Activated naive CD4-positive, alpha-beta T cell treated with anti-CD3 and anti-CD28 coated beads for 36 hours (primary cell): ENCODE results near the gene CFAP221. TPM values are rescaled to one million over a fixed set of nuclear protein-coding genes. Genes with fewer than 3 reads are reported as not detected.

Experiments
- CTCF ChIA-PET: fragments of 350-600 bp; sonication (Branson Sonifier 250); formaldehyde crosslinking; loops from one replicate; lab custom pipeline; 2021; ENCODE audit warnings: antibody characterized with exemption; lab: Charles Lee
- DNase-seq: peaks from one replicate; pipeline ENCODE4 v3.0.0-alpha.2; 2020
- H3K27ac Mint-ChIP-seq: one replicate; pipeline ENCODE4 v1.8.0; 2021; ENCODE audit warnings: mild to moderate bottlenecking, mixed read lengths
- H3K27me3 Mint-ChIP-seq: one replicate; pipeline ENCODE4 v1.8.0; 2021; ENCODE audit warnings: low read depth, mixed read lengths
- H3K36me3 Mint-ChIP-seq: one replicate; pipeline ENCODE4 v1.8.0; 2021; ENCODE audit warnings: low read depth, mixed read lengths
- H3K4me1 Mint-ChIP-seq: one replicate; pipeline ENCODE4 v1.8.0; 2021; ENCODE audit warnings: low read depth, mixed read lengths
- H3K4me3 Mint-ChIP-seq: one replicate; pipeline ENCODE4 v1.8.0; 2021; ENCODE audit warnings: mild to moderate bottlenecking, moderate library complexity, mixed read lengths
- H3K9me3 Mint-ChIP-seq: one replicate; pipeline ENCODE4 v1.8.0; 2021; ENCODE audit warnings: mixed read lengths
- intact Hi-C: fragments of 100-400 bp; cut with micrococcal nuclease; formaldehyde crosslinking; loops from one replicate; pipeline ENCODE4 v1.15.1; 2023
- total RNA-seq, 2 experiments: library from RNA; stranded (reverse); gene quantifications; one replicate each; pipeline ENCODE4 v1.2.3, GENCODE V29; 2021

The CFAP221 gene
- total RNA-seq, 2 experiments from 2014 or later: not detected

DNA sequence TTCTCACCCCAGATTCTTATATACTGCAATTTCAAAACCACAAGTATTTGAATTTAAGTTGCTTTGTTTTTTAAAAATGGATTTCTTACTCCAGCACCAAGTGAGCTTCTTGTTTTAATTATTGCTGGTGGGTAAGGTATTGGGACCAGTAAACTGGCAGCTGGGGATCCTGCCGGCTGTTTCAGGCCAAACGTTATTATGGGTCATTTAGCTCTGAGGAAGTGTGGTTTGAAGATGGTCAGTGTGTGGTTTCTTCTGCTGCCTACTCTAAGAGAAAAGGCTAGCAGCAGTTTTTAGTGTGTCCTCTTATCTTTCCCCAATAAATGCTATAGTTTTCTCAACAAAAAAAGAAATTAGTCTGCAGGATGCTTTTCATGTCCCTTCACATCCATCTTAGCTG, 30.6 kb downstream of the CFAP221 start:
- H3K27ac Mint-ChIP-seq: no peak overlapping the region
- no peaks in the 10 kb centered on the region for H3K4me1 Mint-ChIP-seq
- H3K4me3 Mint-ChIP-seq: no peak overlapping the region
- H3K27me3 Mint-ChIP-seq: peaks cover 10% of the 10 kb centered on the region
- no peaks in the 10 kb centered on the region for H3K36me3 Mint-ChIP-seq
- DNase-seq: no peak
- CTCF ChIA-PET: no interaction called here
- intact Hi-C loops: no loop called here
- H3K9me3 Mint-ChIP-seq: peaks cover 4% of the 10 kb centered on the region

GRCh38 chr2:119575439-119575838, 31.2 kb downstream of the CFAP221 start:
- CTCF ChIA-PET: no interaction called here
- intact Hi-C loops: no loop called here
- DNase-seq: no peak
- H3K27me3 Mint-ChIP-seq: peaks cover 10% of the 10 kb centered on the region
- H3K9me3 Mint-ChIP-seq: peaks cover 4% of the 10 kb centered on the region
- no peak overlapping the region for H3K27ac Mint-ChIP-seq
- no peaks in the 10 kb centered on the region for H3K4me1 Mint-ChIP-seq
- H3K36me3 Mint-ChIP-seq: no peaks in the 10 kb centered on the region
- no peak overlapping the region for H3K4me3 Mint-ChIP-seq

- CTCF ChIA-PET: no interaction called here
- no peak for DNase-seq
- Mint-ChIP-seq H3K9me3 (peaks cover 11% of the 10 kb centered on the region), H3K4me3 (no peak overlapping the region), H3K36me3 (no peaks in the 10 kb centered on the region), H3K27ac (no peak overlapping the region), H3K27me3 (peaks cover 5% of the 10 kb centered on the region), H3K4me1 (no peaks in the 10 kb centered on the region)
- intact Hi-C loops: no loop called here
Observed at GRCh38 chr2:119579424-119580295, 35.4 kb downstream of the CFAP221 start.

DNA sequence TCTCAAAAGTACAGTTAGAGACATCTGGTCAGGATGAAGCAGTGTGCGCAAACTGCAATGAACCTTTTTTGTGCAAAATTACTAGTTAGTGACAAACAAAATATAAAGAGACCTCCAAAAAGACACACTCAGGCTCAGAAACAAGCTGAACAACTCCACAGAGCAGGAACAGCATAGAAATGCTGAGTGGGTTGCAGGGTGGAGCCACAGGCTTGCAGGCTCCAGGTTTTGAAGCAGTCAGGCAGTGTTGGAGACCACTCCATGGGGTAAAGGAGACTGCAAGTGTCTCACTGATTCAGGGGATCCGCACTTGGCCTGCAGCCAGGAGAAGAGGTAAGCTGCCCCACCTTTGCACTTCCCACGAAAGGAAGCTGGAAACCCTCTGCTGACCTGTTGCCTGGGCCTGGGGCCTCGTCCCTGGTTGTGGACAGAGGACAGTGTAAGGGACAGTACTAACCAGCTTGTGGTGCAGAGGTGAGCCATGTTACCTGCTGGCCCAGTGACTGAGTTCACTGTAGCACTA, 36.4 kb downstream of the CFAP221 start:
- Mint-ChIP-seq H3K36me3 (no peaks in the 10 kb centered on the region), H3K9me3 (peaks cover 11% of the 10 kb centered on the region), H3K4me1 (no peaks in the 10 kb centered on the region), H3K27ac (no peak overlapping the region), H3K27me3 (peaks cover 5% of the 10 kb centered on the region), H3K4me3 (no peak overlapping the region)
- no peak for DNase-seq
- intact Hi-C loops: no loop called here
- CTCF ChIA-PET: no interaction called here

- CTCF ChIA-PET: interaction anchor here (0.8 kb wide), 1 partner anchor 88 kb away, joined by 3 read pairs; no protein-coding TSS in a partner anchor
- intact Hi-C loops: no loop called here
- Mint-ChIP-seq H3K4me3 (no peak overlapping the region), H3K27ac (no peak overlapping the region), H3K4me1 (no peaks in the 10 kb centered on the region), H3K9me3 (peaks cover 7% of the 10 kb centered on the region), H3K27me3 (peaks cover 9% of the 10 kb centered on the region), H3K36me3 (no peaks in the 10 kb centered on the region)
- DNase-seq: no peak
Observed at GRCh38 chr2:119583291-119583690, 39.0 kb downstream of the CFAP221 start.

- H3K9me3 Mint-ChIP-seq: peaks cover 7% of the 10 kb centered on the region
- intact Hi-C loops: no loop called here
- no peaks in the 10 kb centered on the region for H3K36me3 Mint-ChIP-seq
- H3K4me1 Mint-ChIP-seq: no peaks in the 10 kb centered on the region
- no peak for DNase-seq
- no peak overlapping the region for H3K4me3 Mint-ChIP-seq
- no peak overlapping the region for H3K27ac Mint-ChIP-seq
- CTCF ChIA-PET: no interaction called here
- H3K27me3 Mint-ChIP-seq: peaks cover 9% of the 10 kb centered on the region
Observed at GRCh38 chr2:119584469-119584868, 40.2 kb downstream of the CFAP221 start.

- no peak overlapping the region for H3K27ac Mint-ChIP-seq
- H3K4me1 Mint-ChIP-seq: no peaks in the 10 kb centered on the region
- DNase-seq: no peak
- peaks cover 7% of the 10 kb centered on the region for H3K9me3 Mint-ChIP-seq
- no peak overlapping the region for H3K4me3 Mint-ChIP-seq
- H3K36me3 Mint-ChIP-seq: no peaks in the 10 kb centered on the region
- CTCF ChIA-PET: no interaction called here
- H3K27me3 Mint-ChIP-seq: peaks cover 17% of the 10 kb centered on the region
- intact Hi-C loops: no loop called here
Observed at GRCh38 chr2:119586085-119586484, 41.8 kb downstream of the CFAP221 start.

DNA sequence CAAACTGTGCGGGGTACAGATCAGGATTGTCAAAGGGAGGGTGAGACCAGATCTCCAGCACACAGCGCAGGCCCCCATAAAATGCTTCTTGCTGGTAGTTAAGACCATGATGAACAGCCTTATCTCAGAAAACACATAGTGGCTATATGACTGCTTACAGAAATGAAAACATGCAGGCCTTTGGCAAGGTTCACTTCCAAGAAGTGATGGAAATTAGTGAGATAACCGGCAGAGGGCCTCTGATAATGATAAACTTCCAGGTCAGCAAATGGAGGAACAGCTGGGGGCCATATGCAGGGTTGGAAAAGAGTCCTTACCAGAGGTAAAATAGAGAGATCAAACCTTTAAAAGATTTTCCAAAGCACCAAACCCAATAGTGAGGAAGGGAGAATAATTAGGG, 46.6 kb downstream of the CFAP221 start:
- Mint-ChIP-seq H3K36me3 (no peaks in the 10 kb centered on the region), H3K4me1 (no peaks in the 10 kb centered on the region), H3K9me3 (no peaks in the 10 kb centered on the region), H3K4me3 (no peak overlapping the region), H3K27me3 (peaks cover 16% of the 10 kb centered on the region), H3K27ac (no peak overlapping the region)
- CTCF ChIA-PET: no interaction called here
- intact Hi-C loops: no loop called here
- no peak for DNase-seq

- intact Hi-C loops: no loop called here
- no peak overlapping the region for H3K27ac Mint-ChIP-seq
- H3K4me3 Mint-ChIP-seq: no peak overlapping the region
- H3K9me3 Mint-ChIP-seq: no peaks in the 10 kb centered on the region
- no peaks in the 10 kb centered on the region for H3K36me3 Mint-ChIP-seq
- CTCF ChIA-PET: no interaction called here
- H3K4me1 Mint-ChIP-seq: no peaks in the 10 kb centered on the region
- H3K27me3 Mint-ChIP-seq: peaks cover 14% of the 10 kb centered on the region
- no peak for DNase-seq
Observed at GRCh38 chr2:119591523-119591922, 47.3 kb downstream of the CFAP221 start.

GRCh38 chr2:119592436-119592835, 48.2 kb downstream of the CFAP221 start:
- Mint-ChIP-seq H3K36me3 (no peaks in the 10 kb centered on the region), H3K27ac (no peak overlapping the region), H3K4me1 (no peaks in the 10 kb centered on the region), H3K4me3 (no peak overlapping the region), H3K9me3 (no peaks in the 10 kb centered on the region), H3K27me3 (peaks cover 14% of the 10 kb centered on the region)
- DNase-seq: no peak
- CTCF ChIA-PET: no interaction called here
- intact Hi-C loops: no loop called here

DNA sequence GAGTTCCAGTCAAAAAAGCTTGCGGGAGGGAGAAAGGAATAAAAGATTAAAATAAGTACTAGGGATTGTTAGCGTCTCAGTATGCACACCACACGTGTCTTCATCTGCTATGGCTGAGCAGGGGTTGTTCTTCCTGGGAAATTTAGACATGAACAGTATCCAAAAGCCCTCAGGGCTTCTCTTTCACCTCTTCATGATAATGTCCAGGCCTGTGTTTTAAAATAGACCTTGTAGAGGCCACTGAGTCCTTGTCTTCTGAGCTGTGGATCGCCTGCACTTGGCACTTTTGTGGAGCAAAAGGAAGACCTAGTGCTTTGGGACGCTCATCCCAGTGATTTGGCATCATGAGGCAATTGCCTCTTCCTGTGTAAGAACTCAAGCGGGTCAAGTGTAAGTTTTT, 52.4 kb downstream of the CFAP221 start:
- CTCF ChIA-PET: interaction anchor here (0.7 kb wide), 1 partner anchor 630 kb away, joined by 3 read pairs; no protein-coding TSS in a partner anchor
- H3K9me3 Mint-ChIP-seq: no peaks in the 10 kb centered on the region

GRCh38 chr2:119598596-119599263, 54.5 kb downstream of the CFAP221 start:
- CTCF ChIA-PET: interaction anchor here (0.6 kb wide), 1 partner anchor 12 kb away, joined by 3 read pairs; no protein-coding TSS in a partner anchor

More for the DNA sequence above, 52.4 kb downstream of the CFAP221 start:
- DNase-seq: no peak
- Mint-ChIP-seq H3K27ac (no peak overlapping the region), H3K36me3 (no peaks in the 10 kb centered on the region), H3K4me1 (no peaks in the 10 kb centered on the region), H3K4me3 (no peak overlapping the region), H3K27me3 (peaks cover 4% of the 10 kb centered on the region)
- intact Hi-C loops: no loop called here

More at GRCh38 chr2:119598596-119599263, 54.5 kb downstream of the CFAP221 start:
- Mint-ChIP-seq H3K9me3 (no peaks in the 10 kb centered on the region), H3K4me3 (no peak overlapping the region), H3K27ac (no peak overlapping the region), H3K36me3 (no peaks in the 10 kb centered on the region), H3K27me3 (no peaks in the 10 kb centered on the region), H3K4me1 (no peaks in the 10 kb centered on the region)
- intact Hi-C loops: no loop called here
- no peak for DNase-seq
